H1 (cell line): ENCODE data around the gene TRPV4. TPM values are rescaled to one million over a fixed set of nuclear protein-coding genes. Genes with fewer than 3 reads are reported as not detected.

ENCODE experiments used
- CTCF ChIA-PET: fragments of 300-600 bp; sonication (Branson Sonifier 250); formaldehyde crosslinking; loops from one replicate; lab custom pipeline; 2021; ENCODE audit not compliant: partially characterized antibody; lab: Charles Lee
- POLR2A ChIA-PET: fragments of 300-600 bp; sonication (Branson Sonifier 250); formaldehyde crosslinking; loops from one replicate; lab custom pipeline; 2021; ENCODE audit warnings: inconsistent platforms; ENCODE audit not compliant: partially characterized antibody; lab: Charles Lee
- DNase-seq, 2 experiments: peaks; one replicate each; pipeline versions ENCODE4 v3.0.0 to v3.0.0-alpha.2; 2010 to 2022; ENCODE audit warnings: low spot score in 2 of 2, low read depth in 1 of 2, mixed read lengths in 1 of 2
- FAIRE-seq: peaks from 2 replicates; lab custom pipeline; 2011; peaks lifted over from hg19 to GRCh38; lab: Jason Lieb, UNC
- H2AFZ ChIP-seq: 2 replicates; pipeline ENCODE4 v1.8.1; 2012; ENCODE audit warnings: low read length, inconsistent platforms
- H2AK5ac ChIP-seq: 2 replicates; pipeline ENCODE4 v1.6.1; 2013; ENCODE audit warnings: low read depth, low read length
- H2BK120ac ChIP-seq: replicated peaks from 2 replicates; pipeline ENCODE3; 2013; ENCODE audit warnings: low read depth, low read length, inconsistent platforms
- H2BK12ac ChIP-seq: 2 replicates; pipeline ENCODE4 v1.6.1; 2013; ENCODE audit warnings: low read depth, low read length
- H2BK15ac ChIP-seq: 2 replicates; pipeline ENCODE4 v1.6.1; 2013; ENCODE audit warnings: low read length
- H2BK20ac ChIP-seq: 2 replicates; pipeline ENCODE4 v1.6.1; 2013; ENCODE audit warnings: low read length
- H2BK5ac ChIP-seq: 2 replicates; pipeline ENCODE4 v1.6.1; 2013; ENCODE audit warnings: low read depth, low read length
- H3K14ac ChIP-seq: 2 replicates; pipeline ENCODE4 v1.6.1; 2013; ENCODE audit warnings: inconsistent platforms; ENCODE audit not compliant: insufficient read length
- H3K18ac ChIP-seq: 2 replicates; pipeline ENCODE4 v1.6.1; 2013; ENCODE audit warnings: low read length; ENCODE audit errors: extremely low read depth
- H3K23ac ChIP-seq: 2 replicates; pipeline ENCODE4 v1.6.1; 2013; ENCODE audit warnings: inconsistent platforms; ENCODE audit not compliant: insufficient read length
- H3K23me2 ChIP-seq: 2 replicates; pipeline ENCODE4 v1.6.1; 2013; ENCODE audit warnings: low read depth, low read length
- H3K27ac ChIP-seq: 2 replicates; pipeline ENCODE4 v1.6.1; 2011; ENCODE audit warnings: low read depth, low read length, inconsistent platforms
- H3K27me3 ChIP-seq, 4 experiments: replicated peaks in 1 of 4; 1 replicate in 1 of 4; 2 replicates in 3 of 4; pipeline versions ENCODE4 v1.6.1 to v1.8.1; 2011 to 2013; ENCODE audit warnings: low read length in 3 of 4, mild to moderate bottlenecking in 3 of 4, inconsistent platforms in 2 of 4, mixed read lengths in 2 of 4, moderate library complexity in 1 of 4; ENCODE audit not compliant: control insufficient read depth in 3 of 4, insufficient read depth in 3 of 4; ENCODE audit errors: extremely low read depth in 1 of 4
- H3K36me3 ChIP-seq, 4 experiments: 2 replicates each; pipeline versions ENCODE4 v1.6.1 to v1.8.1; 2011 to 2013; ENCODE audit warnings: mild to moderate bottlenecking in 4 of 4, low read length in 3 of 4, moderate library complexity in 2 of 4, control low read depth in 1 of 4, inconsistent platforms in 1 of 4; ENCODE audit not compliant: insufficient read depth in 4 of 4, control insufficient read depth in 2 of 4
- H3K4ac ChIP-seq: replicated peaks from 2 replicates; pipeline ENCODE3; 2013; ENCODE audit warnings: low read length, low read depth, mixed read lengths, inconsistent platforms; ENCODE audit not compliant: insufficient read length
- H3K4me1 ChIP-seq, 4 experiments: replicated peaks in 1 of 4; 1 replicate in 1 of 4; 2 replicates in 3 of 4; pipeline versions ENCODE4 v1.6.1 to v1.8.1; 2011 to 2013; ENCODE audit warnings: low read length in 3 of 4, inconsistent platforms in 2 of 4, mixed read lengths in 1 of 4; ENCODE audit not compliant: insufficient read depth in 4 of 4, control insufficient read depth in 3 of 4
- H3K4me2 ChIP-seq, 2 experiments: 2 replicates each; pipeline versions ENCODE4 v1.6.1 to v1.8.1; 2011 to 2013; ENCODE audit warnings: low read depth in 2 of 2, low read length in 2 of 2, control low read depth in 1 of 2, inconsistent platforms in 1 of 2, mild to moderate bottlenecking in 1 of 2; ENCODE audit not compliant: insufficient read depth in 1 of 2
- H3K4me3 ChIP-seq, 4 experiments: fragments of 200-600, 300-600 bp in 1 of 4; sonication (generic), shearing (Covaris generic), sonication (Bioruptor Twin) in 1 of 4; 2 replicates each; pipeline versions ENCODE4 v1.5.1 to v1.8.1; 2011 to 2016; ENCODE audit warnings: low read length in 4 of 4, low read depth in 3 of 4, control low read depth in 2 of 4, inconsistent platforms in 2 of 4, mild to moderate bottlenecking in 2 of 4, mixed read lengths in 1 of 4, moderate library complexity in 1 of 4; ENCODE audit not compliant: insufficient read depth in 2 of 4; ENCODE audit errors: extremely low read depth in 1 of 4
- H3K56ac ChIP-seq: replicated peaks from 2 replicates; pipeline ENCODE3; 2013; ENCODE audit warnings: low read depth, mild to moderate bottlenecking, mixed read lengths, low read length, inconsistent platforms; ENCODE audit not compliant: insufficient read length
- H3K79me1 ChIP-seq: 2 replicates; pipeline ENCODE4 v1.6.1; 2013; ENCODE audit warnings: low read depth, low read length, control low read depth
- H3K79me2 ChIP-seq, 2 experiments: 2 replicates each; pipeline versions ENCODE4 v1.6.1 to v1.8.1; 2012 to 2013; ENCODE audit warnings: low read length in 2 of 2, mild to moderate bottlenecking in 2 of 2, inconsistent platforms in 1 of 2; ENCODE audit not compliant: insufficient read depth in 2 of 2, control insufficient read depth in 1 of 2
- H3K9ac ChIP-seq, 4 experiments: replicated peaks in 1 of 4; 1 replicate in 1 of 4; 2 replicates in 3 of 4; pipeline versions ENCODE4 v1.6.1 to v1.8.1; 2011 to 2013; ENCODE audit warnings: low read depth in 3 of 4, low read length in 3 of 4, control low read depth in 2 of 4, mild to moderate bottlenecking in 2 of 4, moderate library complexity in 2 of 4, inconsistent platforms in 1 of 4; ENCODE audit errors: extremely low read depth in 1 of 4
- H3K9me3 ChIP-seq, 2 experiments: 2 replicates each; pipeline versions ENCODE4 v1.6.1 to v1.8.1; 2012 to 2013; ENCODE audit warnings: mild to moderate bottlenecking in 2 of 2, moderate library complexity in 2 of 2, control low read depth in 1 of 2, inconsistent platforms in 1 of 2, low read depth in 1 of 2, low read length in 1 of 2, mixed read lengths in 1 of 2; ENCODE audit not compliant: insufficient read depth in 2 of 2
- H4K20me1 ChIP-seq, 2 experiments: replicated peaks in 1 of 2; 2 replicates each; pipeline versions ENCODE3 to v1.8.1; 2011 to 2013; ENCODE audit warnings: inconsistent platforms in 2 of 2, low read length in 2 of 2, mild to moderate bottlenecking in 1 of 2; ENCODE audit not compliant: insufficient read depth in 2 of 2, control insufficient read depth in 1 of 2
- H4K5ac ChIP-seq: 2 replicates; pipeline ENCODE4 v1.6.1; 2013; ENCODE audit warnings: low read length, low read depth, mixed read lengths, inconsistent platforms; ENCODE audit not compliant: insufficient read length
- H4K8ac ChIP-seq: 2 replicates; pipeline ENCODE4 v1.8.0; 2013; ENCODE audit warnings: mild to moderate bottlenecking, moderate library complexity, low read length, inconsistent platforms; ENCODE audit not compliant: insufficient read depth; ENCODE audit errors: extremely low read depth
- H4K91ac ChIP-seq: replicated peaks from 2 replicates; pipeline ENCODE3; 2013; ENCODE audit warnings: low read length, mixed read lengths, inconsistent platforms; ENCODE audit not compliant: insufficient read length
- CTBP2 ChIP-seq: IDR thresholded peaks from 2 replicates; pipeline ENCODE4 v1.7.0; 2011; ENCODE audit warnings: borderline replicate concordance, mild to moderate bottlenecking, moderate library complexity, mixed read lengths, low read length; ENCODE audit not compliant: insufficient read depth, insufficient read length
- GTF2F1 ChIP-seq: IDR thresholded peaks from 2 replicates; pipeline ENCODE4 v1.6.1; 2012; ENCODE audit warnings: low read depth, low read length, improper control_type of control experiment, borderline replicate concordance
- KDM5A ChIP-seq: fragments of 200-600 bp; IDR thresholded peaks from 2 replicates; pipeline ENCODE4 v1.7.1; 2012; ENCODE audit warnings: mild to moderate bottlenecking, low read length, inconsistent platforms, mixed read lengths
- PHF8 ChIP-seq: fragments of 200-600 bp; sonication (generic); conservative IDR thresholded peaks from 2 replicates; pipeline ENCODE4 v1.7.1; 2012; ENCODE audit warnings: low read depth, mild to moderate bottlenecking, inconsistent platforms, low read length, moderate library complexity
- RFX5 ChIP-seq: IDR thresholded peaks from 2 replicates; pipeline ENCODE4 v1.6.1; 2011; ENCODE audit warnings: low read depth, low read length, improper control_type of control experiment, borderline replicate concordance
- RNF2 ChIP-seq: fragments of 200-900, 300-1000 bp; sonication (generic); IDR thresholded peaks from 2 replicates; pipeline ENCODE4 v1.7.1; 2016; ENCODE audit warnings: borderline replicate concordance, low read depth, mild to moderate bottlenecking, antibody characterized with exemption, low read length; ENCODE audit not compliant: poor library complexity, severe bottlenecking; ENCODE audit errors: missing control alignments
- SIN3A ChIP-seq, 2 experiments: IDR thresholded peaks in 1 of 2; conservative IDR thresholded peaks in 1 of 2; 2 replicates each; pipeline ENCODE4 v1.6.1; 2011 to 2012; ENCODE audit warnings: low read length in 2 of 2, improper control_type of control experiment in 1 of 2, low read depth in 1 of 2, mild to moderate bottlenecking in 1 of 2
- SP1 ChIP-seq: IDR thresholded peaks from 2 replicates; pipeline ENCODE4 v1.6.1; 2011; ENCODE audit warnings: low read depth, low read length
- SP2 ChIP-seq: IDR thresholded peaks from 2 replicates; pipeline ENCODE4 v1.6.1; 2012; ENCODE audit warnings: mild to moderate bottlenecking, low read length, inconsistent platforms
- TBP ChIP-seq: IDR thresholded peaks from 2 replicates; pipeline ENCODE4 v1.6.1; 2011; ENCODE audit warnings: low read depth, low read length, improper control_type of control experiment
- ZNF274 ChIP-seq: IDR thresholded peaks from 2 replicates; pipeline ENCODE4 v1.7.0; 2012; ENCODE audit warnings: low read length, borderline replicate concordance; ENCODE audit errors: extremely low read depth
- whole genome bisulfite sequencing, 2 experiments: shearing (Covaris generic) in 1 of 2; methylation state at CpG; one replicate each; pipeline versions ENCODE4 v1.1.6 to v1.1.7; 2013 to 2015; ENCODE audit warnings: low lambda C conversion rate in 2 of 2, mixed read lengths in 2 of 2, inconsistent platforms in 1 of 2, low coverage in 1 of 2, missing lambda C conversion rate in 1 of 2; ENCODE audit not compliant: insufficient replicate concordance in 2 of 2, insufficient coverage in 1 of 2, insufficient read length in 1 of 2; ENCODE audit errors: extremely low coverage in 1 of 2, missing lambda C conversion rate in 1 of 2; 5-methylcytosine and 5-hydroxymethylcytosine counted together
- polyA plus RNA-seq, 7 experiments: library from polyadenylated mRNA; depleted of rRNA in 3 of 7; stranded (reverse) in 5 of 7; unstranded in 2 of 7; fragments of >200 nt in 5 of 7; fragments of 200-250 nt in 2 of 7; gene quantifications; 1 replicate in 5 of 7; 2 replicates in 1 of 7; 4 replicates in 1 of 7; pipeline versions ENCODE4 v1.2.1 to v1.2.3, GENCODE V29; 2011 to 2013; ENCODE audit warnings: missing spikeins in 2 of 7, mixed read lengths in 2 of 7
- total RNA-seq: library from RNA; stranded (reverse); fragmentation: NEBNext Ultra II Directional; extraction: Animal tissue kit (Norgen Biotek cat#: 25700); gene quantifications from 2 replicates; pipeline ENCODE4 v1.2.1, GENCODE V29; 2021

The TRPV4 gene
- total and polyA plus RNA-seq, 2 of the 8 experiments (the other 6 are each of a cell fraction or from before 2014, with no cell fraction given): 2.1 to 6.2 TPM

DNA sequence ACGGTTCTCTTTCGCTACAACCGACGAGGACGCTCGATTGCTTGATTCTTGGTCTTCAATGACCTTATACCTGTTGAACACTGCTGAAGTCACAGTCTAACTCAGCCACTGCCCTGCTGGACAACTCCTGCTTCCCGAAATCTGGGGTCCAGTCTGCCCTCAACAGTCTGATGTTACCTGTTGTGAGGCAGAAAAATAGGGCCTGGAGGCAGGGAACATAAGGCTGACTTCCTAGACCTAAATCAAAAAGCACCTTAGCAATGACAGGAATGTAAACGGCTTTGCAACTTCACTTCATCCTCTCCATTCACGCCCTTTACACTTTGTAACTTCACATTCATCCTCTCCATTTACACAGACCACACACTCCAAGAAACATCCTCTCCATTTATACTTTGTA, 47.7 kb upstream of the TRPV4 start:
- FAIRE-seq: no peak
- Histone ChIP-seq H2BK20ac (no peak overlapping the region), H4K91ac (peak overlapping the region; percentile 94), H3K4me1 (peaks cover 11 to 29% (median 14%) of the 10 kb centered on the region in 4 experiments), H3K4me3 (peak overlapping the region; percentile 41 to 68 (median 48)), H3K23ac (no peak overlapping the region), H3K4me2 (peak overlapping the region; percentile 93 to 100), H3K79me2 (peaks cover 0 to 20% of the 10 kb centered on the region in 2 experiments; a peak in 2 of 4 replicates), H3K79me1 (peaks cover 3% of the 10 kb centered on the region; the same call in 1 of the 2 replicates), H3K9ac (peak overlapping the region; percentile 16 to 77 (median 36); a peak in 5 of 7 replicates), H4K8ac (peak overlapping the region; percentile 28; the same call in 1 of the 2 replicates), H2BK12ac (peak overlapping the region; percentile 41), H2AK5ac (peak overlapping the region; percentile 87; the same call in 1 of the 2 replicates), H4K5ac (peak overlapping the region; percentile 44), H3K14ac (no peak overlapping the region), H3K27ac (peak overlapping the region; percentile 43; the same call in 1 of the 2 replicates), H3K9me3 (no peaks in the 10 kb centered on the region), H3K56ac (peak overlapping the region; percentile 64), H2BK15ac (0 out of 2 replicates have a peak overlapping the region, but pooled peaks have one; percentile 1), H3K27me3 (no peaks in the 10 kb centered on the region; a peak in 1 of 7 replicates), H3K4ac (peak overlapping the region; percentile 19), H2AFZ (peak overlapping the region; percentile 87), H3K18ac (no peak overlapping the region; the same call in 1 of the 2 replicates), H3K36me3 (no peaks in the 10 kb centered on the region), H2BK120ac (peak overlapping the region; percentile 99), H2BK5ac (peak overlapping the region; percentile 88), H4K20me1 (peaks cover 0 to 5% of the 10 kb centered on the region in 2 experiments), H3K23me2 (peaks cover 14% of the 10 kb centered on the region)
- DNase-seq: no peak
- 3% methylated on average over 9 of the region's 9 CpGs; no CpG with 5 or more reads in 1 of the 2 experiments for WGBS, 2 experiments
- ChIA-PET POLR2A (interaction anchor here (1.4 to 2.2 kb wide), 2 partner anchors 13 to 20 kb away, joined by 6 to 8 read pairs; partner anchors contain the start of gene TCHP), CTCF (interaction anchor here (1.1 to 2.6 kb wide), 6 partner anchors 10 to 188 kb away, joined by 3 to 27 read pairs (median 6); no protein-coding TSS in a partner anchor)
- no peak for TF ChIP-seq KDM5A
- no peak for TF ChIP-seq SP1
- no peak for TF ChIP-seq SP2
- no peak for TF ChIP-seq PHF8
- no peak for TF ChIP-seq CTBP2
- no peak for TF ChIP-seq GTF2F1
- TF ChIP-seq SIN3A (conservative IDR thresholded peaks at IDR 0.05 in 1 of 2, IDR thresholded peaks at IDR 0.05 in 1 of 2; ENCODE audit: low read depth in 1 of 2, low read length in 2 of 2): 0 out of 4 replicates have a peak, but pooled peaks of 1 of the 2 experiments have one; percentile 4
- no peak for TF ChIP-seq RNF2
- TF ChIP-seq RFX5: no peak
- 0 out of 2 replicates have a peak, but pooled peaks have one; percentile 3 for TF ChIP-seq TBP
- TF ChIP-seq ZNF274: no peak
